GM15510 (cell line): ENCODE data around the gene MED15.
A peak's percentile ranks its signal among the peaks of the same experiment; 100 is the strongest.

ENCODE experiments used
- POLR2A ChIP-seq: IDR thresholded peaks from 3 replicates; pipeline ENCODE4 v1.6.1; 2011; ENCODE audit warnings: borderline replicate concordance; ENCODE audit not compliant: insufficient read length; ENCODE audit errors: extremely low read depth

Gene MED15

DNA sequence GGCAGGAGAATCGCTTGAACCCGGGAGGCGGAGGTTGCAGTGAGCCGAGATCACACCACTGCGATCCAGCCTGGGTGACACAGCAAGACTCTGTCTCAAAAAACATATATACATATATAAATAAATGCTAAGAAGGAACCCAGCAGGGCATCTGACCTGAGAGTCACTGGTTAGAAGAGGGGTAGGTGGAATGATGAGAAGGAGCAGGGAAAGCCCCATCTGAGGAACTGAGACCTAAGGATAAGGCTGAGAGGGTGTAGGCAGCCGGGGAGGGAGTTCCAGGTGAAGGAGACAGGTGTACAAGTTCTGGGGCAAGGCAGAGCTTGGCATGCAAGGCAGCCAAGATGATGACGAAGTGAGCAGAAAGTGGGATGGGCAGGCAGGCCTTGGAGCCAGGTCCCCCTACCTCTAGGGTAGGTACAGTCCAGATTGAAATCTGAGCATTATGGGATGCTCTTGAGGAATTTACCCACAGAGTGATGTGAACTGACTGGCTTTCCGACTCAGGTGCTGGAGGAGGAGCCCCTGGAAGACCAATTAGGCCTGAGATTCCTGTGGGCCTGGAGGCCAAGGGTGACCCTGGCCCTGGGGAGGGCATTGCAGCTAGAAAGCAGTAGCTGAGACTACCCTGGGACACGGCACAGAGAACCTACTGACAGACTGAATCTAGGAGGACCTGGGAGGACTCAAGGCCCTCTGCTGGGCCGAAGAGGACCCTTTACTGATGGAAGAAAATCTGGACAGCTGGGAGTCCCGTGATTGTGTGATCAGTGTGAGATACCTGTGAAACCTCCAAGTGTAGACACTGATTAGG lies 34.6 kb upstream of the MED15 start:
- TF ChIP-seq POLR2A = no peak

DNA sequence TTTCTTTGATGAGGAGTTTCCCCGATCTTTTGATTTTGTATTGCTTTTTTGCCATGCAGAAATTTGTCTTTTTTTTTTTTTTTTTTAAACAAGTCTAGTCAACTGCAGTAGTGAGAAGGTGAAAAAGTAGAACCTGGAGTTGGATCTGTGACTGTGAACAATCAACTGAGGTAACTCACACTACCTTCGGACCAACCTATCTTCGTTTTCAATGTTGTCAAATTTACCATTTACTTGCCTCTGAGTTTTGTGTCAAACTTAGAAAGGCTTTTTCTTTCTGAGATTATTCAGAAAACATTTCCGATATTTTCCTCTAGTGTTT lies 32.3 kb upstream of the MED15 start:
- TF ChIP-seq POLR2A = no peak

DNA sequence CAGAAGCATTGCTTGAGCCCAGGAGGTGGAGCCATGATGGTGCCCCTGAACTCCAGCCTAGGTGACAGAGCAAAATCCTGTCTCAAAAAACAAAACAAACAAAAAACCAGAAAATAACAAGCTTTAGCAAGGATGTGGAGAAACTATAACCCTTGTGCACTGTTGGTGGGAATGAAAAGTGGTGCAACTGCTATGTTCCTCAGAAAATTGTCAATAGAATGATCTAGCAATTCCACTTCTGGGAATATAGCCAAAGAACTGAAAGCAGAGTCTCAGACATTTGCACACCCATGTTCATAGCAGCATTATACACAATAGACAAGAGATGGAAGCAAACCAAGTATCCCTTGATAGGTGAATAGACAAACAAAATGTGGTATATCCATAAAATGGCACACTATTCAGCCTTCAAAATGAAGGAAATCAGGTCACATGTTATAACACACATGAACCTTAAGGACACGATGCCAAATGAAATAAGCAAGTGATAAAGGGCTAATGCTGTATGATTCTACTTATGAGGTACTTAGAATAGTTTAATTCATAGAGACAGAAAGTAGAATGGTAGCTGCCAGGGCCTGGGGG lies 27.7 kb upstream of the MED15 start:
- TF ChIP-seq POLR2A = no peak

DNA sequence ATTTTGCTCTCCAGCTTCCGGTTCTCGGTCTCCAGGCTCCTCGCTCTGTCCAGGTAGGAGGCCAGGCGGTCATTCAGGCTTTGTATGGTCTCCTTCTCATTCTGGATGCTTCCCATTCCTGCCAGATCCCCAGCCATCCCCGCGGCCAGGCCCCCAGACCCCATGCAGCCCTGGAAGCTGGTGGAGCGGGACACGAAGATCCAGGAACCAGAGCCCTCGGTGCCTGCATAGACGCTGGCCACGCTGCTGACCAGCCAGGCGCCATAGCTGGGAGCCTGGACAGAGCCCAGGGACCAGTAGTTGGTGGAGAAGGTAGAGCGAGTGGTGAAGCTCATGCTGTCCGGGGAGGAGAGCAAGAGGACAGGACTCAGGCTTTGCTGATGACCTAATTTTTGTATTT lies 23.6 kb upstream of the MED15 start:
- TF ChIP-seq POLR2A = no peak

DNA sequence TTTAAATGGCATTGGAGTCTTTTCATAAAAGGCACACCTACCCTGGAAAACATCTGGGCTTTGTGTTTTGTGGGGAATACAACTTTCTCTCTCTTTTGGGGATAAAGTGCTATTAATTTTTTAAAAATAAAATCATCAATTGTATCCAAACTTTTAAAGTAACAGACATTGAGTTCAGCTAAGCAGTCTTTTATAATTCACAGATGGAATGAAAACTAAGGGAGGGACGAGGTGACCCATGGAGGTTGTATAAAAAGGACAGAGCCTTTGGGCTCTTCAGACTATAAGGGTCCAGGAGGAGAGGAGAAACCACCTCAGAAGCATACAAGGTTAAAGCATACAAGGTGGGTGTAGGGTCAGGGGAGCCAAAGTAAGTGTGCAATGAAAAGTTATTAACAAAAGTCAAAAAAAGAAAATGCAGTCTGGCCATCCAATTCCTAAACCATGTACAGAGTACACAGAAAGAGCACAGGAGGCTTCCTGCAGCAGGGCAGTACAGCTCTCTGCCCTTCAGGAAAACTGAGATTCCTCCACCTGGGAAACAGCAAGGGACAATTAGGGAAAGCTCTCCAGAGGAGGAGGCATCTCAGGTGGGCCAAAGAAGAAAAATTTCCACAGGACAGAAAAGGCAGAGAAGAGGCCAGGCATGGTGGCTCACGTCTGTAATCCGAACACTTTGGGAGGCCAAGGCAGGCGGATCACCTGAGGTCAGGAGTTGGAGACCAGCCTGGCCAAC lies 22.3 kb upstream of the MED15 start:
- TF ChIP-seq POLR2A = no peak

DNA sequence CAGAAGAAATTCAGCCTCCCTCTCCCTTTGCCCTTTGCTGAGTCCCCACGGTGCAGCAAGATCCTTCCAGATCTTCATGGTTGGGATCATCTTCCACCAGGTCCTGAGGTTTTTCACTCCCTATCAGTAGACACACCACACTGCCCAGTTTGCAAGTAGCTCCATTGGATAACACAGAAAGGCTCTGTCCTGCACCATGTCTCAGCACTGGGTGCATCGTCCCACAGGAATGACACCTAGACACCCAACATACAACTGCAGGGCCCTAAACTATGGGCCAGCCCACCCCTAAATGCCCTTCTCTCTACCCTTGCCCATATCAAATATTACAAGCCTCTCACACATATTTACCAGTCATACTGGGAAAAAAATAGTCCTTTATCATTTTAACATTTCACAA lies 21.2 kb upstream of the MED15 start:
- TF ChIP-seq POLR2A = no peak

DNA sequence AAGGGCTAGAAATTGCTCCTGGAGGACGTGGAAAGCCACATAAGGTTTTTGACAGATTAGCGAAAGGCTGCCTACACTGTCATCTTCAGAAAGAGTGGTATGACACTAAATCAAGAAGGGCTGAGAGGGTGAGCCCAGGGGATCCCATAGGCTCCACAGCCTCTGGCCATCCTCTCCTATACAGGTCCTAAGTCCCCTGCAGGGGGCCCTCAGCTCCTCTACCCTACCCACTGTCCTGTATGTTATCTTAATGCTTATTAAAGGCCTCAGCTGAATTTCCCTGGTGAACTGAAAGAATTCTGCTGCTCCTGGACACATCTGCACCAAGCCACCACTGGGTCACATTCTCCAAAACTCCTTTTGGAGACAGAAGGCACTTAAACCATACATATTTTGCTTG lies 19.7 kb upstream of the MED15 start:
- no peak for TF ChIP-seq POLR2A

DNA sequence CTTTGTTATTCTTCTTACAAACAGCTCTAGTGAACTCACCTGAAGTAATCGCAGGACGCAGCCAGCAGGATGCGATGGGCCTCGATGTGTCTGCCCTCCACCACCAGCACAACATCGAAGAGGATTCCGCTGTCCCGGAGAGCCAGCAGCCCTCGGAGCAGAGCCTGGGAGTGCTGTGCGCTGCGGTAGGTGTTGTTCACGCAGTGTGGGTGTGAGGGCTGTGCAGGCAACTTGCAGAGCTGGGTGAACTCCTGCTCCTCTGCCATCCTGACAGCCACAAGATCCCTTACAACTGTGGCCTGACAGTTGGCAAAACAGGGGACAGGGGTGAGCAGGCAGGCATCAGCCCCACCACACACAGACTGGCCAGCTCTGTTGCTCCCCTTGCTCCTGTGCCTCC lies 18.5 kb upstream of the MED15 start:
- TF ChIP-seq POLR2A = no peak

DNA sequence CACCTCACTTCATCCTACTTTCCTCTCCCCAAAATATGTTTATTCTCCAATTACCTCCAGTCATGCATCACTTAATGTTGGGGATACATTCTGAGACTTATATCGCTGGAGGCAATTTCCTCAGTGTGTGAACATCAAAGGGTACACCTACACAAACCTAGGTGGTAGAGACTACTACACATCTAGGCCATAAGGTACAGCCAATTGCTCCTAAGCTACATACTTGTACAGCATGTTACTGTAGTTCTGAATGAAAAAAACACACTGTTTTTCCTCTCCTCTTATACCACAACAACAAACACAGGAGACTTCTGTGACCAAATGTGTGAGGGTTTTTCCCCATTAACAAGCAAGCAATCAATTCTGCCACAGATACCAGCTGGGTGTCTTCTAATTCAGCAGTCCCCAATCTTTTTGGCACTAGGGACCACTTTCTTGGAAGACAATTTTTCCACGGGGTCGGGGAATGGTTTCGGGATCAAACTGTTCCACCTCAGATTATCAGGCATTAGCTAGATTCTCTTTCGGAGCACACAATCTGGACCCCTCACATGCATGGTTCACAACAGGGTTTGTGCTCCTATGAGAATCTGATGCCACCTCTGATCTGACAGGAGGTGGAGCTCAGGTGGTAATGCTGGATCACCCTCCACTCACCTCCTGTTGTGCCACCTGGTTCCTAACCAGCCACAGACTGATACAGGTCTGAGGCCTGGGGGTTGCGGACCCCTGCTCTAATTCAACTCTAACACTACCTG lies 17.0 kb upstream of the MED15 start:
- TF ChIP-seq POLR2A = no peak

DNA sequence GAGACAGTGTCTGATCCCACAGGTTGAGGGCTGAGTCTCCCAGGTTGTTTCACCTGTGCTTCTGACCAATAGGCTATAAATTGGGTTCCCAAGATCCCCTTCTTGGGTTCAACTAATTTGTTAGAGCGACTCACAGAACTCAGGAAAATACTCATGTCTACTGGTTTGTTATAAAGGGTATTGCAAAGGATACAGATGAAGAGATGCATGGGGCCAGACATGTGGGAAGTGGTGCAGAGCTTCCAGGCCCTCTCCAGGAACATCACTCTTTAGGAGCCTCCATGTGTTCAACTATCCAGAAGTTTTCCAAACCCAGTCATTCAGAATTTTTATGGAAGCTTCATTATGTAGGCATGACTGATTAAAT lies 16.5 kb upstream of the MED15 start:
- TF ChIP-seq POLR2A = no peak

DNA sequence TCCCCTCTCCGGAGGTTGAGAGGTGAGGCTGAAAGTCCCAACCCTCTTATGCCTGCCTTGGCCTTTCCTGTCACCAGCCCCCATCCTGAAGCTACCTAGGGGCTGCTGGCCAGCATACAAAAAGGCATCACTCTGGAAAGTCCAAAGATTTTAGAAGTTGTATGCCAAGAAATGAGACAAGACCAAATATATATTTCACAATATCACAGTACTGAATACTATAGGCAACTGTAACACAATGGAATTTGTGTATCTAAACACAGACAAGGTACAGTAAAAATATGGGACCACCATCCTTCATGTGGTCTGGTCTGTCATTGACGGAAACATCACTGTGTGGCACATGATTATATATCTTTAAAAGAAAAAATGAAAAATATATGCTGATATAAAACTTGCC lies 16.1 kb upstream of the MED15 start:
- TF ChIP-seq POLR2A = no peak

DNA sequence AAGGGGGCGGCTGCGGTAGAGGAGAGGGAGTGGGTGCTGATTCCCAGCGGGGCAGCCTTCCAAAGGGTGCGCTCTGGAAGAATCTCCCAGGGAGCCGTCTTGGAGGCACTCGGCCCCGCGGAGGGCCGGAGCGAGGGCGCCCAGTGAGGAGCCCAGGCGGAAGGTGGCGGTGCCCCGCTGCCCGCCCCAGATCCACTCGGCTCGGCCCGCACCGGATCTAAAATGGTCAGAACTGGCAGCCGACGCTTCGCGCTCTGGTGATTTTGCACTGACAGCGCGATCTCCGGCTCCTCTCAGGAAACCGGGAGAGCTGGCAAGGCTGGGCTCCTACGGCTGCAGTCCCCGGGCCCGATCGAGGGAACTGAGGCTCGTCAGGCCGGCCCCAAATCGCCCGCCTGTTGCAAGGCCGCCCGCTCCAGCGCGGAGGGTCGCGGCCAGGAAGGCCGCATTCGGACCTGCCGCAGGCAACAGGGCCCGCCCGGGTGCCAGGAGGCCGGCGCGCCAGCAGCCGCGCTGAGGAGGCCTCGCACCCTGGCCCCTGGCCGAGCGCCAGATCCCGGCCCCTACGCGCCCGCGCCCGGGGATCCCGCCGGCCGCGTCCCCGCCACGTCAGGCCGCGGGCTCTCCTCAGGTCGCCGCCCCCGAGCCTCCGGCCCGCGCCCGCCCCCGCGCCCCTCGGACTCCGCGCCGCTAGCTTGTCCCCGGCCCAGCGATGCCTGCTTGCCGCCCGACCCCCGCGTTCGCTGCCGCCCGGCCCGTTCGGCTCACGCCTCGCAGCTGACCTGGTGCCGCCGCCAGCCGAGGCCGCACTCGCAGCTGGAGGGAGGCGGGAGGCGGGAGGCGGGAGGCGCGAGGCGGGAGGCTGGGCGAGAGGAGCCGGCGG lies 12.2 kb upstream of the MED15 start, which contains the start of gene KLHL22:
Gene KLHL22, minus strand, starts transcription at position 818 of the 883 bp plus-strand sequence. CDS start 6,584 bp downstream, outside the sequence.
- TF ChIP-seq POLR2A = peak; percentile 64

DNA sequence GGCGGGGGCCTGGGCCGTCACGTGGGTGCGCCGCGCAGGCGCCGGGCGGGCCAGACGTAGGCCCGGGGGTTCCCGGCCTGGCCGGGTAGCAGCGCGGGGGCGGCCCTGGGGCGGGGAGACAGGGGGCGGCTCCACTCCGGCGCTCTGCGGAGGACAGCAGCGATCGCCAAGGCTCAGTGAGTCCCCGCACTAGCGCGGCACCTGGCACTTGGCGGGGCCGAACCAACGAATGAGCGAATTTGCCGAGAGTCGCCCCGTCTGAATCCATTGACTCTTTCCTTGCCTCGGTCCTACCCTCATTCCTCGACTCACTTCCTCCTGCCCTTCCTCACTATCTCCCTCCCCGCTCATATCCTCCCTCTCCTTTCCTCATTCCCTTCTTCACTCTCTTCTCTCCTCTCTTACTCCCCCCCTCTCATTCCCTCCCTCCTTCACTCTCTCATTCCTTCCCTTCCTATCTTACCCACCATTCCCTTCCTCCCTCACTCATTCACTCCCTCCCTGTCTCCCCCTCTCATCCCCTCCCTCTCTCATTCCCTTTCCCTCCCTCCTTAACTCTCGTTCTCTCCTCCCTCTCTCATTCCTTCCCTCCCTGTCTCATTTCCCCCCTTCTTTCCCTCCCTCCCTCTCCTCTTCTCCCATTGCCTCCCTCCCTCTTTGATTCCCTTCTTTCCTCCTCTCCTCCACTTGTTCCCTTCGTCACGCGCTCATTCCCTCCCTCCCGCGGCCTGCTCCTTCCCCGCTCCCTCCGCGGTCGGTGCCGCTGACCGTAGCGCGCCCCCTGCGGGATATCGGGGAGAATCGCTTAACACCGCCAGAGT lies 11.3 kb upstream of the MED15 start:
- TF ChIP-seq POLR2A = peak; percentile 62
